K562 (cell line): ENCODE measurements around the gene IL12RB1. TPM values are rescaled to one million over a fixed set of nuclear protein-coding genes. Genes with fewer than 3 reads are reported as not detected.

Experiments used
- CHD7 ChIP-seq: fragments of 200-600 bp; sonication (generic); IDR thresholded peaks from one replicate; pipeline ENCODE4 v1.6.1; 2012; ENCODE audit warnings: mild to moderate bottlenecking, low read depth, low read length, inconsistent platforms
- E2F3 ChIP-seq: fragments of 250-450 bp; sonication (Bioruptor Pico); IDR thresholded peaks from 2 replicates; pipeline ENCODE4 v1.4.0; 2020; ENCODE audit warnings: mild to moderate bottlenecking
- E2F8 ChIP-seq: fragments of 450-650 bp; IDR thresholded peaks from 2 replicates; pipeline ENCODE4 v1.7.1; 2018; ENCODE audit warnings: mild to moderate bottlenecking, low read depth; ENCODE audit not compliant: partially characterized antibody
- ETS2 ChIP-seq: IDR thresholded peaks from 2 replicates; pipeline ENCODE4 v1.6.1; 2016; ENCODE audit warnings: borderline replicate concordance, missing genetic modification characterization, mild to moderate bottlenecking, moderate library complexity, missing compliant biosample characterization; ENCODE audit not compliant: poor library complexity, severe bottlenecking
- HDAC2 ChIP-seq: fragments of 450-650 bp; IDR thresholded peaks from 2 replicates; pipeline ENCODE4 v1.6.1; 2016; ENCODE audit warnings: mild to moderate bottlenecking
- HMG20B ChIP-seq: fragments of 250-450 bp; sonication (Bioruptor Pico); IDR thresholded peaks from 2 replicates; pipeline ENCODE4 v1.5.0; 2021; ENCODE audit warnings: mild to moderate bottlenecking
- JUND ChIP-seq, 2 experiments: IDR thresholded peaks; 2 replicates in 1 of 2; 3 replicates in 1 of 2; pipeline ENCODE4 v1.6.1; 2011; ENCODE audit warnings: borderline replicate concordance in 2 of 2, low read depth in 2 of 2, low read length in 2 of 2, improper control_type of control experiment in 1 of 2, missing biosample characterization in 1 of 2, missing genetic modification characterization in 1 of 2, missing genetic modification reagents in 1 of 2
- ZBTB17 ChIP-seq: fragments of 450-650 bp; formaldehyde crosslinking; IDR thresholded peaks from 2 replicates; pipeline ENCODE4 v1.4.0; 2020; ENCODE audit warnings: mild to moderate bottlenecking
- ZC3H8 ChIP-seq: fragments of 450-650 bp; IDR thresholded peaks from 2 replicates; pipeline ENCODE4 v1.6.1; 2017
- ZFP1 ChIP-seq: fragments of 450-650 bp; formaldehyde crosslinking; IDR thresholded peaks from 2 replicates; pipeline ENCODE4 v1.4.0; 2020; ENCODE audit warnings: mild to moderate bottlenecking, mixed read lengths
- ZNF23 ChIP-seq: fragments of 250-450 bp; sonication (Bioruptor Pico); IDR thresholded peaks from 2 replicates; pipeline ENCODE4 v1.4.0; 2020; ENCODE audit warnings: mild to moderate bottlenecking
- ZNF24 ChIP-seq: fragments of 450-650 bp; IDR thresholded peaks from 2 replicates; pipeline ENCODE4 v1.6.1; 2016
- ZNF436 ChIP-seq: fragments of 250-450, 450-650 bp; sonication (Bioruptor Pico); formaldehyde crosslinking; IDR thresholded peaks from 2 replicates; pipeline ENCODE4 v1.7.0; 2020; ENCODE audit warnings: mild to moderate bottlenecking
- polyA plus RNA-seq, 8 experiments: library from polyadenylated mRNA; depleted of rRNA in 4 of 8; stranded (reverse) in 5 of 8; unstranded in 3 of 8; fragments of >200 nt; fragmentation: Nextera tagmentation in 2 of 8; fragmentation: Illumina TruSeq in 1 of 8; extraction: Ambion mirVana in 2 of 8; extraction: Trizol in 1 of 8; gene quantifications; 2 replicates each; pipeline versions ENCODE4 v1.2.1 to v1.2.3, GENCODE V29; 2011 to 2014; ENCODE audit warnings: inconsistent platforms in 1 of 8, missing spikeins in 1 of 8
- total RNA-seq, 7 experiments: library from RNA; depleted of rRNA in 6 of 7; stranded (reverse); fragments of >200 nt in 6 of 7; fragmentation: Illumina TruSeq in 2 of 7; extraction: Trizol in 2 of 7; gene quantifications; 2 replicates each; pipeline versions ENCODE4 v1.2.1 to v1.2.3, GENCODE V29; 2011 to 2021; ENCODE audit warnings: low replicate concordance in 1 of 7

IL12RB1 gene
- total and polyA plus RNA-seq, 9 of the 15 experiments (the other 6 are each of a cell fraction or from before 2014, with no cell fraction given) = 0.04 to 0.07 (median 0.06) TPM; not detected in 5

GRCh38 chr19:18093439-18094161 is 6.9 kb upstream of the IL12RB1 start (continued):
- TF ChIP-seq CHD7 = no peak
- no peak for TF ChIP-seq ZNF23
- TF ChIP-seq E2F3 (CRISPR knock-in tag) = 0 out of 2 replicates have a peak, but pooled peaks have one; percentile 46
- TF ChIP-seq ZBTB17 (CRISPR knock-in tag) = 0 out of 2 replicates have a peak, but pooled peaks have one; percentile 25
- no peak for TF ChIP-seq E2F8
- TF ChIP-seq ZC3H8 = no peak
- no peak for TF ChIP-seq ZNF436 (CRISPR knock-in tag)
- TF ChIP-seq HDAC2 = no peak
- no peak for TF ChIP-seq ETS2
- no peak for TF ChIP-seq ZFP1 (CRISPR knock-in tag)
- peak; percentile 82 for TF ChIP-seq ZNF24
- no peak for TF ChIP-seq HMG20B (CRISPR knock-in tag)
- no peak for TF ChIP-seq JUND (IDR thresholded peaks at IDR 0.05; ENCODE audit: borderline replicate concordance, low read depth, low read length)
- no peak; the same call in 2 of the 3 replicates for TF ChIP-seq JUND (tag; IDR thresholded peaks at IDR 0.05; ENCODE audit: borderline replicate concordance, low read depth, low read length)
